Measurements from ENCODE around the gene LHFPL2.
A peak's percentile ranks its signal among the peaks of the same experiment; 100 is the strongest.

Gene LHFPL2

DNA sequence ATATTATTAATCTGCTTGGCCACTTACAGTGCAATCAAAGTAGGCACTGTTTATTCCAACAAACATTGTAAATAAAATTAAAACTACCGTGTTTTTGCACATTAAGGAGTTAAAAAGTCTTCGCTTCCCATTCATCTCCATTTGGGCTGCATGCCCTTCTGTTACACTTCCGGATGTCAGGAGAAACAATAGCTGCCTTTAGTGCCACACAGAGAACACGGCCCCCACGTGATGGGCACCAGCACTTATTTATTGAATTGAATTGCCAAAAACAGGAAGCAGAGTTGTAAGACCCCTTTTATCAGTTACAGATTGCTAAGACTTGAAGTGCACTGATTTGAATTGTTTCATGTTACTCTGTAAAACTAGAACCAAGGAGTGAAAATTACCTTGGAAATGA, 80.4 kb downstream of the LHFPL2 start:
- DNase-seq: no peak

DNA sequence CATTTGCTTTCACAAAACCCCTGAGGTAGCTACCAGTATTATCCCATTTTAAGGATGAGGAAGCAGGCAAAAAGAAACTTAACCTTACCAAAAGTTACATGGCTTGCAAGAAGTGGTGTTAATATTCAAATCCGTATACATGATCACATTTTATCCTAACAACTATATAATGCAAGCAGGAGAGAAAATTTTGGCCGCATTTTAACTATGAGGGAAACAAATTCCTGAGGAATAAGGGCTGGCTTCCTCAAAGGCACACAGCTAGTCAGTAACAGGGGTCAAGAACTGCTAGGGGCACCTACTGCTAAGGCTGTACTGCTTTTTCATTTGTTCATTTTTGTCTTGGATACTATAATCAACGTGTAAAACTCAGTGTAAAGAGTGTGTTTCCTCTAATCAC, 81.0 kb downstream of the LHFPL2 start:
- DNase-seq: no peak

DNA sequence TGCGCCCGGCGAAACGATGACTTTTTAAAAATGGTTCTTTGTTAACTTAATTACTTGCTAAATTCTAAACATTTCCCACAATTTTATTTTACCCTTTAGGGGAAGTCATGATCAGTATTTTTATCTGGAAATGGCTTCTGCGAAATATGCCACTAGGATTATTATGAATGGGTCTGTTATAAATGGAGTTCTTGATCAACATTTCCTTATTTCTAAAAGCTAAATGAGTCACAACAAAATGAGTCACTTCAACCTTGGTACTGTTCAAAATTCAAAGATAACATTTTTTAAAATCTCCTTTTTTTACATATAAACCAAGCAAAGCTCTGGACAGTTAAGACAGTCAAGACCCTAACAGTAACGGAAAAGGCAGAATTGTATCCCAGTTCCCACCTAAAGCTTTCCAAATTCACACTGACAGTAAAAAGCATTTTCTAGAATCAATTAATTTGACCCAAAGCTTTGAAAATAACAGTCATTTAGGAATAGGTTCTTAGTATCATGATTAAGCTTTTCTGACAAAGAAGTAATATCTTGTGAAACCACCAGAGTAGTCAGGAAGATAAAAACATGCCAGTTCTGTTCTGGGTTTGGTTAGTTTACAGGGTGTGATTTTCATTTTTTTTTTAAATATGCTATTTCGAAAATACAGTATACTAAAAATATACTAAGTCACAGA, 81.7 kb downstream of the LHFPL2 start:
- DNase-seq: no peak

DNA sequence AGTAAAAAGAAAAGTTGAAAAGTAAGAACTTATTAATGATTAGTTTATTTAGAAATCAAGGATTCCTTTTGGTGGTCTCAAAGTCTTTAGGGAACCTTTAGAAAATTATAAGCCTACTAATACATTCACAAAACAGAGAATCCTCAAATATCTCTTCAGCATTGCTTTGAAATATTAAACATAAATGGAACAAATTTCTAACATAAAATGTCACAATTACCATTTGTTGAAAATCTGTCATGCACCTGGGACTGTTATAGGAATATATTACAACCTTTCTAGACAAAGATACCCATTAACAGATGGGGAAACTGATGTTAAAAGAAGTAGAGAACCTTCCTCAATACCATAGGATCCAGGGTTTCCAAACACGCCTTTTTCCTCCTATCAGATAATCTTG, 83.2 kb downstream of the LHFPL2 start:
- no peak for DNase-seq

DNA sequence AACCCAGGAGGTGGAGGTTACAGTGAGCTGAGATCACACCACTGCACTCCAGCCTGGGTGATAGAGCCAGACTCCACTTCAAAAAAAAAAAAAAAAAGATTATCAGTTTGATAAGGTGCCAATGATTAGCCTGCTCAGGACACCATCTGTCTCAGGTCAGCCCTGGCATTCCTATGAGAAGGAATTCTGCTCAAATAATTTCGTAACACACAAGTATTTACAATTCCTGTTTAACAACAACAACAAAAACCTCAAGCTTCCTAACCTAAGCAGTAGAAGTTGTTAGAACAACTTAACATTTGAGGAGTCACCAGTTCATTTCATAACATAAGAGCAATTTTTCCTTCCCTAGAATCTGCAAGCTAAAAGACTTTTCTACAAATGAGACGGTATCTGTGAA, 85.0 kb downstream of the LHFPL2 start:
- no peak for DNase-seq

DNA sequence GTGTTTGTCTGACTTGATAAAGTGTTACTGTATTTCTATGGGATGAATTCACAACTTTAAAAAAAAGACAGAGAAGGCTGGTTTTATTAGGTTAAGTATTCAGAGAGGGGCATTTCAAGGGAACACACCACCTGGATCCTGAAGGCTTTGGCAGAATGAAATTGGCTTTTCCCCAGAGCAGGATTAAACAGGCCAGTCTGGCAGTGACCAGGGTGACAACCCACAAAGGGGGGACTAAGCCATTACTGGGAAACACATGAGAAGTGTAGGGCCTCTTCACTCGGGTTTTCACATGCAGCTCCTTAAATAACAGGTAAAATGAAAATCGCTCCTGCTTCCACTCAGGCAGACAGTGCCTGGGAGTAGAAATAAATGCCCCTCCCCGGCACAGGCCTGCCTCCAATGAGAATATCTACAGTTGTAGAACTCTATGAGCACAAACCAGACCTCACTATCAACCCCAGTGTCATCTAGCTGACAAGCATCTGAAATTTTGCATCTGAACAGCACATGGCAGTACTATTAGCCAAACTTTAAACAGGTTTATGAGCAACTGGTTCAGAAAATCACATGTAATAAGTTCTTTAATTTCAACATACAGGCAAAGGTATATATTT, 85.8 kb downstream of the LHFPL2 start:
- DNase-seq: no peak

DNA sequence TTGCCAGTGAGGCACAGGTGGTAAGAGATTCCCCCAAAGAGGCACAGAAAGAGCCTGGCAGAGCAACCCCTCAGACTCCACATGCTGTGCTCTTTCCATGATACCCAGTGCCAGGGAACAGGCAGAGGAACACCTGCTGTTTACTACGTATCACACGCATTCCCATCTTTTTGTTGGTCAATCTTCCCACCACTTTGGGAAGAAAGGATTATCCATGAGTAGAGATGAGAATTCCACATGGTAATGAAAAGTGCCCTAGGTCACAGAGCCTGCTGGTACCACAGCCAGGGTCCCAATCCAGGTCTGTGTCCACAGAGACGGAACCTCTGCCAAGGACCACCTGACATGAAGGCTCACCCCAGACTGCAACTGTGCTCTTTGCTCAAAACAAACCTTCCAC, 86.6 kb downstream of the LHFPL2 start:
- no peak for DNase-seq

DNA sequence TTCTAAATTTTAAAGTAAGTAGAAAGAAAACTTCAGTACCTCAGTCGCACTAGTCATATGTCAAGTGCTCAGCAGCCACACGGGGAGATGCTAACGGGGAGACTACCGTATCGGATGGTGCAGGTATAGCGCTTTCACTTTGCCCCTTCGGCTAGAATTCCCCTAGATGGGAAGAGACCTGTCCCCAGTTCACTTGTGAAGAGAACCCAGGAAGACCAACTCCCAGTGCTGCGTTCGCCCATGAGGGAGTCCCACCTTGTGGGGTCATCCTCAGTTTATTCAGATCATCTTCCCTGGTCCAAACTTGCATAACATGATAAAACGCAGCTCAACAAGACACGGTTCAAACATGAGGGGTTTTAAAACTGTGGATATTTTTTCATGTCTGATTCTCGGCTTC, 87.3 kb downstream of the LHFPL2 start:
- no peak for DNase-seq

DNA sequence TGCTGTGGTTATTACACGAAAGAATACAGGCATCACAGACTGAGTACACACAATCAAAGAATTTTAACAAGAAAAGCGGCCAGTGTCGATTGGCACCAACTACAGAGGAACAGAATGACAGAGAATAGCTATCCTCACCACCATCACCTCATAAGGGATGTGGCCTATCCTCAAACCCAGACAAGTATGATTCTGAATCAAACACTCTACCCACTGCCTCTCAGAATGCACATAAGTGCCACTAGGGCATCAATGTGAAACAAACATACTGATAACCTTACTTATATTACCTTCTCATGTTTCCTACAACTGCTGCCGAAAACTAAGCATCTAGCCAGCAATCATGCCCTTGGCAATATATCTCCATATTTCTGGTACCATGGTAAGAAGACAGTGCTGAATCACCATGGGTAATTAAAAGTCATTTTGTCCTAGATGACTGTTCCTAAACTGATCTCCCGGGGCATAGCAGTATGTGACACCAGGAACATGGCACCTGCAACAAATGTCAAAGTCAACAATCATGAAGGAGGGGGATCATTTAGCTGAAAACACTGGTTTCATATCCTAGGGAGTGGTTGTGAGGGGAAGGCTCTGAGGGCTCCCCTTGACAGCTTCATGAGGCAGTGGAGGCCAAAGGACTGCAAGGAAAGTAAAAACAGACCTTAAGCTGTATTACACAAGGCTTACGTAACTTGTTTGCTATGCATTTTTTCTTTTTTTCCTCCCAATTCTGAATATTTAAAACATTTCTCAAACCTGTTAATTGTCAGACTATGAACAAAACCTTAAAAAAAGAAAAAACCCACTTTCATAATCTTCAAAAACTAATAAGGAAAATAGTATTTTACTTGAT, 88.3 kb downstream of the LHFPL2 start:
- no peak for DNase-seq

DNA sequence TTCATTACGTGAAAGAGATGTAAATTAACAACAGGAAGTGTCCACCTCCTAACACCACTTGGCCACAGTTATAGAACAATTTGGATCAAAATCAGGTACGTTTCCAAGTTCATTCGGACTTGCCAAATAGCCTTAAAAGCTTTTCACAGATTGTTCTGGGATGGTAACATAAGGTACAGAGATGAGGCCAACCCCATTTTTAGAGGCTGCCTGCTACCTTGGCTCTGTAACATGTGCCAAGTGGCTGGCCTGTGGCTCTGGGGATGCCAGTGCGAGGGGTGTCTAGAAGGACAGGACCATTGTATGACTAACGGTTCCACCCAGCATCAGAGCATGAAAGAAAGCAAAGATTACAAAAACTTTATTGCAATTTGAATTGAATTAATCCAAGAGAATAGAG, 91.0 kb downstream of the LHFPL2 start:
- DNase-seq: no peak

DNA sequence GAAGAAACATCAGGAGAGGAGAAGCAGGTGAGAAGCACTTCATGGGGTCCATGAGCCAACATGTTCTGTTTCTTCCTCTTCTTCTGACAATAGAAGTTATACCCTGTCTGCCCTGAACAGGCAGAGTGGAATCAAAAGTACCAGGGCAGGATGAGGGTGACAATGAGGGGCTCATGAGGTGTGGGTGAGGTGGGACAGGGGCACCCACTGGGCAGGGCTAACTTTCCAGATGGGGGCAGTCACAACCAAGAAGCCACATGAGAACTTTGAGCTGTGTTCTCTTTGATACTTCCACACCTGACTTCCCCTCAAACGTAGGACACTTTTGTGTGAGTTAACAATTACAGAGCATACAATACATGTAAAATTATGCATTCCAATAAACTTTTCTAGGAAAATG, 92.7 kb downstream of the LHFPL2 start:
- DNase-seq: no peak

DNA sequence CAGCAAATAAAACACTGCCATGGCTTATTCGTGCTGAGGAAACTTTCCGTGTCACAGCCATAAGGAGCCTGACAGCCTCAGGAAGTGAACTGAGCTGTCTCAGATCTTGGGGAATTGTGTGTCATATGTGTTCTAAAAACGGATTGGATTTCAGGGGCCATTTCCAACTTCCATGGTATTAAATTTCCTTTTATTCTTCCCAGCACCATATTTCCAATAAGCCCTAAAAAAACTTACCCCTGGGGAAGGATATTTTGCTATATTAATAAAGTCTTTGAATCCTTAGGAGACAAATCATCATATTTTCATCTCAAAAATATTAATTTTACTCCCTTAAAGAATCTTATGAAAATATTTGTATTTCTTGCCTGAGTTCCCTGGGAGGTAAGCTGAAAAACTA, 93.9 kb downstream of the LHFPL2 start:
- DNase-seq: no peak

DNA sequence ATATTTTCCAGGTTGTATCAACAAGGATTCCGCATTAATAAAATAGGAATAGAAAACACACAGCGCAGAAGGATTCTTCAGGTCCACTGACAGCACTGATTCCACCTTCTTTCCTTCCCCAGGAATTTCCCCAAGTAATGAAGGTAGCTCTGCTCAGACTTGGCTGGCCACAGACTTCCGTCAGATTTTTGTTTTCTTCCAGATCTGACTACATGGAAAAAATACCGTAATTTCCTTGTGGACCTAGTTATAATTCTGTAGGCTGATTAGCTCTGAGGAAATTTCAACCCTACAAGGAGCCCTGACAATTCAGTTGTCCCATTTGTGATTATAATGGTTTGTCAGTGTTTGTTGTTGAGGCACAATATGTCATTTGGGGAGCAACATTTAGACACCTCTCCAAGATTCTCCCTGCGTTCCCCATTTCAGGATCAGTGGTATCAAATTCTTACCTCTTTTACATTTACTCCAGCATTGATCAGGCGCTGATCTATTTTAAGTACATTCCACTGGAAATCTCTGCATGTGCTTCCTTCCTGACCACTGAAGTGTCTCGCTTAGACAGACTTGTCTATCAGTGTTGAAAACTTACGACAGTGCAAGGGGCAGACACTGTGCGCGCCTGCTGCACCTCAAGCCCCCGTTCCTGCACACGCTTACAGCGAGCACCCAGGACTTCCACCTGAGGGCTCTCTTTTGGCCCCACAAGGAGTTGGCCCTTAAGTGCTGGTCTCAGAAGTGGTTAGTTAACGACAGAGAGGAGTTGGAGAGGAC, 94.8 kb downstream of the LHFPL2 start:
- DNase-seq: no peak

DNA sequence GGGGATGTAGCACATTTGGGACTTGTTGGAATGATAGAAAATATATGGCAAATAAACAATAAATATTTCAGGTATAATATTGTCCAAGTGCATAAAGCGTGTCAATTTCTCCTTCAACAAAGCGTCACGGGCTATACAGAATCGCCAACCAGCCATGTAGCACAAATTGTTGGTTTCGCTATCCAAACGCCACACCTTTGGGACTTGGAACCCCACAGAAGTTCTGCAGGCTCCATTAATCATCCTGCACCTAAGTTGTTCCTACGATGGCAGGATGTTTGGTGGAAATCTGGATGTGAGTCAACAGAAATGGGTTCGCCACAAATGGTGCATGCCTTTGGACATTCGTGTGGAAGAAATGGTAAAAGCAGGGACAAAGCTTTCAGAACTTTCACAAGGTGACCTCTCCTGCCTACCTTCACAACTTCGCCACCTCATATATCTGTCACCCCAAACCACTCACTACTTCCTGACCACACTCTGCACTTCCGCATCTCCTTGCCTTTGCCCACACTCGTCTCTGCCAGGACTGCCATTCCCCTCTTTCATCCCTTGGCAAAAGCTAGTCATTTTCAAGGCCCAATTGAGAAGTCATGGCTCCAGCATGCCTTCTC, 95.7 kb downstream of the LHFPL2 start:
- DNase-seq: no peak

DNA sequence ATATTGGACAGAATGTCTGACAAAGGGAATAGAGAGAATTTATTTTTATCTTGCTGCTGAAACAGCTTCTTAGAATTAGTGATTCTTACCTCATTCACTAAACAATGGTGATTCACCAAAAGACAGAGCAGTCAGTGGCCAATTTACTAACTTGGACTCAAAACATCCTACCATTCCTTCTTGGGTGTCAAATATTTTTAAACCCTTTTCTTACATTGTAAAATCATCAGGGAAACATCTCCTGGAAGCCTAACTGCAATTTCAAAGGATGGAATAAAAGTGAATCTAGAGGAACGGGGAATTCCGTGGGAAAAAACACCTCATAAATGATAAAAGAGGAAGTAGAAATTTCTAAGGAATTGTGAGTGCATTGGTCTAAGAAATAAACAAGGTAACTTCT, 97.7 kb downstream of the LHFPL2 start:
- DNase-seq: no peak

DNA sequence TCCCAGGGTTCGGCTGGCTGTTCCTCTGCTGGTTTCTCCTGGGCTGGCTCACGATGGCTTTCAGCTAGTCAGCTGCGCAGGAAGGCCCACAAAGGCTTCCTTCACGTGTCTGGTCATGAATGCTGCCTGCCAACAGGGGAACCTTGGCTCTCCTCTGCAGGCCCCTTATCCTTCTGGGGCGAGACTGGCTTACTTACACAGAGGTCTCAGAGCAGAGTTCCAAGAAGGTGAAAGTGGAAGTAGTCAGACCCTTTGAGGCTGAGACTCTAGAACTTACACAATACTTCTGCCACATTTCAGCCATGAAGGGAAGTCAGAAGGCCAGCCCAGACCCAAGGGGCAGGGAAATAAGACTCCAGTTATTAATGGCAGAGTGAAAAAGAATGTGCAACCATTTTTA, 99.5 kb downstream of the LHFPL2 start:
- no peak for DNase-seq

DNA sequence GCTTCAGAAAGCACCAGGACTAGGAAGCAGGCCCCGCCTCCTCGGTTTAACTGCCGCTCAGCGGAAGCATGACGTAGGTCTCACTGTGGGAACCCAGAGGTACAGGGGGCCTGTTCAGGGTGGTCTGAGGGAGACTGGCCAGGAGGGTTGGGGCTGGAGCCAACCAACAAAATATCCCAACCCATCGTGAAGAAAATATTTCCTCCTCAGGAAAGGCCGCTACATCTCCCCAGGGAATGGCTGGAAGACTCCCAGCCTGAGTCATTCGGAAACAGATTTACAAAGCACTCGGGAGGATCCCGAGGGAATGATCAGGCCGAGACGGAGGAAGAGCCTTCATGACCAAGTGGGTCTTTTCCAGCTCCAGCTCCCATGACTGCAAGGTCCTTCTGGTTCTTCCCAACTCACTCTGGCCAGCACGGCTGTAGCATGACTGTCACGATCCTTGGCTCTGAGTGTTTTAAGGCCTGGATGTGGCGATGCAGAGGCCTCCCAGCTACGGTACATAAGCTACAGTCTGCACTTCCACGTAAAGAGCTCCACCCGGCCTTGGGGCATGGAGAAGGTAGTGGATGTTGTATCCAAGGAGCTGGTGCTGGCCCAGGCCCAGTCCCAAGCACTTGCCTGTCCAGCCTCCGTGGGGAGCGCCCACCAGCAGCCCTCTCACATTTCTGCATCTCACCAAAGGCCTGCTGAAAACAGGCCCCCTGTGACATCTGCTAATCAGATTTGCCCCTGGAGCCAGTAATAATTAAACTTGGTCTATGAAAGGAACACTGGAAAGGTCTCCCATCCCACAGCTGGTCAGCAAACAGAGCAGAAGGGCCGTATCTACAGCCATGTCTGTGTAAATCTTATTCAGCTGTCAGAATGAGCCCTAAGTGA, 100.6 kb downstream of the LHFPL2 start:
- peak; percentile 60 for DNase-seq

DNA sequence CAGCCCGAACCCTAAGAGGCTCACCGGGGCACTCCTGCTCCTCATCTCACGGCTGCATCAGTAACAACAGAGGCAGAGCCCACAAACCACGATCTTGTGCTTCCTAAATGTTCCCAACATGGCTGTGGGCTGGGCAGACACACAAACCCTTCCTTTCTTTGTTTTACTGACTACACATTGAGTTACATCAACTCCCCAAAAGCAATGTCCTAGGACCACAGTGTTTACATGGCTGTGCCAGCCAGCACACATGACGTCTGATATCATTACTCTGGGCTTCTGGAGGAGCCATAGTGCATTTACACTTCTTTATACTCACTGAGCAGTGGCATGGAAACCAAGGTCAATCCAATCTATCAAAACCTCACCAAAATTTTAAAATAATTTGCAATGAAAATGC, 101.4 kb downstream of the LHFPL2 start:
- DNase-seq: no peak

DNA sequence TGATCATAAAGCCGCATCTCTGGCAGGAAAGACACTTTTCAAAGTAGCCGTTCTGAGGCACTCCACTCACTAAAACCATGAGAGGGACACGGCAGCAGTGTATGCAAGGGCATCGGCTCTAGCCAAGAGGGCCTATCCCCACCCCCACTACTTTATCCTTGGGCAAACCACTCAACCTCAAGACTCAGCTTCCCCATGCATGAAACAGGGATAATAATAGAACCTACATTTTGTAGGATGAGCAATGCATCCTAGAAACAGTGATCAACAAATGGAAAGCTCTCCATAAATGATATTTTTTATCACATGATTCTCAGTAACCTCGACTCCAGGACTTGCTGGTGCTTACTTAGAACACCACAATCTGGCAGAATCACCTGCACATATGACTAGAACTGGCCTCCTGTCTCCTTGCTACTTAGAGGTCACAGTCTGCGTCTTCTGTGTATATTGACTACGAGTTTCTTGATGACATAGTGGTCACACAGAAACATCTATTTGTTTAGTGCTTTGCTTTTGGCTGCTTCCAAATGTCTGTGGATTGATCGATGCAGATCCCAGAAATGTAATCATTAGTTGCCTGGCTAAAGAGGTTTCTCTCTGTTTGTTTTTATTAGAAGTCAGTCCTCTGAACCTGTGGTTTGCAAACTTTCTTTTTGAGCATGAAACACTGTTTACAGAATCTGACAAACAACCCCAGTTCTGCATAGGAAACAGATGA, 102.1 kb downstream of the LHFPL2 start:
- no peak for DNase-seq

DNA sequence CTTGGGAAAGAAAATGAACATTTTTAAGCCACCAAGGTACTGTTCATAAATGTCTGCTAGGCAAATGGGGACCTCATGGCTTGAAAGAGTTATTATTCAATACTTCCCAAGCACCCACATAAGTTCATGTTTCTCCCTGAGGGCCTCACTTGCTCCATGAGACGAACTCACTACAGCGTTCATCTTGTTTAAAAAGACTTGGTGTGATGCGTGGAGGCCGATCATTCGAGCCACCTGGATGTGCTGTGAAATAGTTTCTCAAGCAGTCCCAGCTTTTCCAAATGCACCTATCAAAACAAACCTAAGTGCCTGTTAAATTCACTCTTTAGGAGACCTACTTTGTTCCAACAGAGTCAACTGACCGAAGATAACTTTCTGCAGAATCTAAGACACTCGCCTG, 103.2 kb downstream of the LHFPL2 start:
- no peak for DNase-seq
